ENCODE results near the gene LMO3.

LMO3 gene

GRCh38 chr12:16568873-16569272, 37.1 kb downstream of the LMO3 start:
- POLR2A ChIA-PET: no interaction called here
- TF ChIP-seq BHLHE40 (IDR thresholded peaks at IDR 0.05; ENCODE audit: borderline replicate concordance) (no peak), FOXA1 (IDR thresholded peaks at IDR 0.05) (no peak), NFRKB (IDR thresholded peaks at IDR 0.05) (no peak), LEF1 (IDR thresholded peaks at IDR 0.05; ENCODE audit: borderline replicate concordance) (no peak), FOXK2 (IDR thresholded peaks at IDR 0.05) (no peak), HDGF (IDR thresholded peaks at IDR 0.05; ENCODE audit: borderline replicate concordance) (no peak), ARNT (IDR thresholded peaks at IDR 0.05) (no peak), TARDBP (IDR thresholded peaks at IDR 0.05) (no peak), ZNF384 (IDR thresholded peaks at IDR 0.05) (no peak), FOXM1 (IDR thresholded peaks at IDR 0.05; ENCODE audit: borderline replicate concordance) (no peak), ELF4 (IDR thresholded peaks at IDR 0.05) (no peak)
- DNase-seq (ENCODE audit: extremely low spot score): no peak
- CTCF ChIA-PET: no interaction called here

- DNase-seq (ENCODE audit: extremely low spot score): no peak
- POLR2A ChIA-PET: no interaction called here
- TF ChIP-seq FOXM1 (IDR thresholded peaks at IDR 0.05; ENCODE audit: borderline replicate concordance): no peak
- no peak for TF ChIP-seq ARNT (IDR thresholded peaks at IDR 0.05)
- CTCF ChIA-PET: no interaction called here
These were observed 41.3 kb downstream of the LMO3 start for GRCh38 chr12:16564675-16565074.

- ChIA-PET POLR2A (no interaction called here), CTCF (no interaction called here)
- no peak for TF ChIP-seq FOXK2 (IDR thresholded peaks at IDR 0.05)
- TF ChIP-seq FOXA1 (IDR thresholded peaks at IDR 0.05): no peak
- no peak for TF ChIP-seq PKNOX1 (IDR thresholded peaks at IDR 0.05)
- TF ChIP-seq CTBP1 (IDR thresholded peaks at IDR 0.05; ENCODE audit: borderline replicate concordance): no peak
- TF ChIP-seq SP1 (IDR thresholded peaks at IDR 0.05): no peak
- TF ChIP-seq ELF4 (IDR thresholded peaks at IDR 0.05): no peak
- no peak for TF ChIP-seq L3MBTL2 (conservative IDR thresholded peaks at IDR 0.05)
- no peak for TF ChIP-seq BHLHE40 (IDR thresholded peaks at IDR 0.05; ENCODE audit: borderline replicate concordance)
- TF ChIP-seq ARNT (IDR thresholded peaks at IDR 0.05): no peak
- no peak for TF ChIP-seq NFRKB (IDR thresholded peaks at IDR 0.05)
- no peak for TF ChIP-seq ZNF384 (IDR thresholded peaks at IDR 0.05)
- DNase-seq (ENCODE audit: extremely low spot score): no peak
These were observed 42.5 kb downstream of the LMO3 start for GRCh38 chr12:16563504-16563903.

- ChIA-PET POLR2A (no interaction called here), CTCF (no interaction called here)
- no peak for DNase-seq (ENCODE audit: extremely low spot score)
- no peak for TF ChIP-seq ZNF384 (IDR thresholded peaks at IDR 0.05)
- TF ChIP-seq NFRKB (IDR thresholded peaks at IDR 0.05): no peak
- TF ChIP-seq HDGF (IDR thresholded peaks at IDR 0.05; ENCODE audit: borderline replicate concordance): no peak
- no peak for TF ChIP-seq ELF4 (IDR thresholded peaks at IDR 0.05)
- TF ChIP-seq ARNT (IDR thresholded peaks at IDR 0.05): no peak
These were observed 43.0 kb downstream of the LMO3 start for GRCh38 chr12:16562921-16563320.

GRCh38 chr12:16562435-16562834, 43.5 kb downstream of the LMO3 start:
- no peak for TF ChIP-seq TARDBP (IDR thresholded peaks at IDR 0.05)
- no peak for TF ChIP-seq SP1 (IDR thresholded peaks at IDR 0.05)
- TF ChIP-seq ZNF384 (IDR thresholded peaks at IDR 0.05): no peak
- TF ChIP-seq FOXM1 (IDR thresholded peaks at IDR 0.05; ENCODE audit: borderline replicate concordance): no peak
- TF ChIP-seq L3MBTL2 (conservative IDR thresholded peaks at IDR 0.05): no peak
- no peak for TF ChIP-seq CTBP1 (IDR thresholded peaks at IDR 0.05; ENCODE audit: borderline replicate concordance)
- no peak for TF ChIP-seq NFRKB (IDR thresholded peaks at IDR 0.05)
- no peak for TF ChIP-seq PKNOX1 (IDR thresholded peaks at IDR 0.05)
- no peak for TF ChIP-seq FOXA1 (IDR thresholded peaks at IDR 0.05)
- no peak for TF ChIP-seq HDGF (IDR thresholded peaks at IDR 0.05; ENCODE audit: borderline replicate concordance)
- no peak for TF ChIP-seq BHLHE40 (IDR thresholded peaks at IDR 0.05; ENCODE audit: borderline replicate concordance)
- no peak for TF ChIP-seq ARNT (IDR thresholded peaks at IDR 0.05)
- no peak for TF ChIP-seq SUZ12 (IDR thresholded peaks at IDR 0.05)
- TF ChIP-seq ELF4 (IDR thresholded peaks at IDR 0.05): no peak
- TF ChIP-seq FOXK2 (IDR thresholded peaks at IDR 0.05): no peak
- ChIA-PET CTCF (no interaction called here), POLR2A (no interaction called here)
- DNase-seq (ENCODE audit: extremely low spot score): no peak

GRCh38 chr12:16560273-16560672, 45.7 kb downstream of the LMO3 start:
- DNase-seq (ENCODE audit: extremely low spot score): no peak
- POLR2A ChIA-PET: no interaction called here
- TF ChIP-seq BHLHE40 (IDR thresholded peaks at IDR 0.05; ENCODE audit: borderline replicate concordance) (no peak), ARNT (IDR thresholded peaks at IDR 0.05) (no peak)
- CTCF ChIA-PET: no interaction called here

GRCh38 chr12:16555630-16556029, 50.3 kb downstream of the LMO3 start:
- ChIA-PET CTCF (no interaction called here), POLR2A (no interaction called here)
- no peak for DNase-seq (ENCODE audit: extremely low spot score)
- TF ChIP-seq SUZ12 (IDR thresholded peaks at IDR 0.05) (no peak), PKNOX1 (IDR thresholded peaks at IDR 0.05) (no peak), FOXA1 (IDR thresholded peaks at IDR 0.05) (no peak), SP1 (IDR thresholded peaks at IDR 0.05) (no peak), BHLHE40 (IDR thresholded peaks at IDR 0.05; ENCODE audit: borderline replicate concordance) (no peak), FOXM1 (IDR thresholded peaks at IDR 0.05; ENCODE audit: borderline replicate concordance) (no peak), ELF4 (IDR thresholded peaks at IDR 0.05) (no peak), FOXK2 (IDR thresholded peaks at IDR 0.05) (no peak), NFRKB (IDR thresholded peaks at IDR 0.05) (no peak), ARNT (IDR thresholded peaks at IDR 0.05) (no peak), CTBP1 (IDR thresholded peaks at IDR 0.05; ENCODE audit: borderline replicate concordance) (no peak), HDGF (IDR thresholded peaks at IDR 0.05; ENCODE audit: borderline replicate concordance) (no peak), LEF1 (IDR thresholded peaks at IDR 0.05; ENCODE audit: borderline replicate concordance) (no peak), L3MBTL2 (conservative IDR thresholded peaks at IDR 0.05) (no peak), TARDBP (IDR thresholded peaks at IDR 0.05) (no peak), ZNF384 (IDR thresholded peaks at IDR 0.05) (no peak)
